Thyroid gland (tissue), 4 donors: ENCODE measurements around the gene BOLL.

Experiments used
- CTCF ChIP-seq, 6 experiments: fragments of 200-600 bp in 3 of 6; fragments of 450-650 bp in 3 of 6; sonication (generic) in 3 of 6; IDR thresholded peaks; one replicate each; pipeline ENCODE4 v1.5.1; 2016 to 2019; ENCODE audit warnings: antibody characterized with exemption in 6 of 6, mild to moderate bottlenecking in 2 of 6, inconsistent platforms in 1 of 6, moderate library complexity in 1 of 6
- POLR2A ChIP-seq, 2 donors: fragments of 450-650 bp; IDR thresholded peaks; one replicate each; pipeline ENCODE4 v1.6.1; 2017; ENCODE audit warnings: antibody characterized with exemption in 2 of 2, mild to moderate bottlenecking in 2 of 2, moderate library complexity in 1 of 2

GRCh38 chr2:197804049-197804757 lies 19.1 kb upstream of the BOLL start, which contains the start of gene PLCL1:
- TF ChIP-seq CTCF (IDR thresholded peaks at IDR 0.05) = peak in 3 of 6 experiments; percentile 13 to 32 (median 29)
- peak; percentile 16 to 95 for TF ChIP-seq POLR2A (IDR thresholded peaks at IDR 0.05)
